ENCODE data around the gene NFYB.
A peak's percentile ranks its signal among the peaks of the same experiment; 100 is the strongest.
"Not testable (repeated sequence)": the region's sequence is repeated elsewhere in the genome, so short reads cannot be mapped to it uniquely, and the experiment has no call there.

The NFYB gene

GRCh38 chr12:104115587-104115975 is 22.4 kb downstream of the NFYB start:
- DNase-seq (ENCODE audit: insufficient read length, low spot score), result no peak
- no peak for FAIRE-seq
- TF ChIP-seq CTCF (IDR thresholded peaks at IDR 0.05; ENCODE audit: insufficient read depth, missing control alignments), result no peak

GRCh38 chr12:104114834-104115586 is 23.0 kb downstream of the NFYB start:
- not testable (repeated sequence) for FAIRE-seq; DNase-seq (ENCODE audit: insufficient read length, low spot score)

- DNase-seq (ENCODE audit: insufficient read length, low spot score) (no peak), FAIRE-seq (no peak)
- TF ChIP-seq CTCF (IDR thresholded peaks at IDR 0.05; ENCODE audit: insufficient read depth, missing control alignments), result no peak
These were observed 28.4 kb downstream of the NFYB start for GRCh38 chr12:104109446-104110271.

- FAIRE-seq, result peak; percentile 93
- peak; percentile 97 for TF ChIP-seq CTCF (IDR thresholded peaks at IDR 0.05; ENCODE audit: insufficient read depth, missing control alignments)
- DNase-seq (ENCODE audit: insufficient read length, low spot score), result peak; percentile 26
These were observed 29.1 kb downstream of the NFYB start for GRCh38 chr12:104108755-104109445.

GRCh38 chr12:104106965-104107364 is 31.0 kb downstream of the NFYB start:
- FAIRE-seq, result no peak
- no peak for TF ChIP-seq CTCF (IDR thresholded peaks at IDR 0.05; ENCODE audit: insufficient read depth, missing control alignments)
- no peak for DNase-seq (ENCODE audit: insufficient read length, low spot score)

GRCh38 chr12:104105461-104105860 is 32.5 kb downstream of the NFYB start:
- DNase-seq (ENCODE audit: insufficient read length, low spot score), result no peak
- FAIRE-seq, result peak; percentile 38
- no peak for TF ChIP-seq CTCF (IDR thresholded peaks at IDR 0.05; ENCODE audit: insufficient read depth, missing control alignments)

GRCh38 chr12:104097954-104098353 is 40.1 kb downstream of the NFYB start:
- DNase-seq (ENCODE audit: insufficient read length, low spot score), result no peak
- TF ChIP-seq CTCF (IDR thresholded peaks at IDR 0.05; ENCODE audit: insufficient read depth, missing control alignments), result no peak
- no peak for FAIRE-seq
